Mammary epithelial cell (primary cell): ENCODE measurements around the gene CACNA1D.

Experiments used
- EZH2 ChIP-seq: IDR thresholded peaks from 2 replicates; pipeline ENCODE4 v1.6.1; 2012; ENCODE audit warnings: low read length, inconsistent platforms, borderline replicate concordance
- TF ChIP-seq, protein P1 (sequence below), 2 donors: IDR thresholded peaks in 1 of 2; conservative IDR thresholded peaks in 1 of 2; 2 replicates each; pipeline ENCODE4 v1.5.1; 2011 to 2012; ENCODE audit warnings: inconsistent platforms in 2 of 2, low read length in 2 of 2, mild to moderate bottlenecking in 2 of 2, control low read depth in 1 of 2, low read depth in 1 of 2; ENCODE audit not compliant: insufficient read depth in 1 of 2; ENCODE audit errors: extremely low read depth in 1 of 2

DNA sequence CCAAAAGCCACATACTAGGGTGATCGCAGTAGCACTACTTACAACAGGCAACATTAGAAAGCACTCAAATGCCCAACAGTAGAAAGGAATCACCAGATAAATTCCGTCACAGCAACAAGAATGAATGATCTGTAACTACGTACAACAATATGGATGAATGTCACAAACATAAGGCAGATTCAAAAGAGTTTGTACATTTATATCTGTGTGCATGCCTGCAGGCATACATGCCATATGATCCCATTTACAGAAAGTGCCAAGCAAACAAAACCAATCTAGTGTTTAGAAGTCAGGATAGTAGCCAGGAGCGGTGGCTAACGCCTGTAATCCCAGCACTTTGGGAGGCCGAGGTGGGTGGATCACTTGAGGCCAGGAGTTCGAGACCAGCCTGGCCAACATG lies 355.5 kb downstream of the CACNA1D start:
- TF ChIP-seq, protein P1, sequence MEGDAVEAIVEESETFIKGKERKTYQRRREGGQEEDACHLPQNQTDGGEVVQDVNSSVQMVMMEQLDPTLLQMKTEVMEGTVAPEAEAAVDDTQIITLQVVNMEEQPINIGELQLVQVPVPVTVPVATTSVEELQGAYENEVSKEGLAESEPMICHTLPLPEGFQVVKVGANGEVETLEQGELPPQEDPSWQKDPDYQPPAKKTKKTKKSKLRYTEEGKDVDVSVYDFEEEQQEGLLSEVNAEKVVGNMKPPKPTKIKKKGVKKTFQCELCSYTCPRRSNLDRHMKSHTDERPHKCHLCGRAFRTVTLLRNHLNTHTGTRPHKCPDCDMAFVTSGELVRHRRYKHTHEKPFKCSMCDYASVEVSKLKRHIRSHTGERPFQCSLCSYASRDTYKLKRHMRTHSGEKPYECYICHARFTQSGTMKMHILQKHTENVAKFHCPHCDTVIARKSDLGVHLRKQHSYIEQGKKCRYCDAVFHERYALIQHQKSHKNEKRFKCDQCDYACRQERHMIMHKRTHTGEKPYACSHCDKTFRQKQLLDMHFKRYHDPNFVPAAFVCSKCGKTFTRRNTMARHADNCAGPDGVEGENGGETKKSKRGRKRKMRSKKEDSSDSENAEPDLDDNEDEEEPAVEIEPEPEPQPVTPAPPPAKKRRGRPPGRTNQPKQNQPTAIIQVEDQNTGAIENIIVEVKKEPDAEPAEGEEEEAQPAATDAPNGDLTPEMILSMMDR (conservative IDR thresholded peaks at IDR 0.05 in 1 of 2, IDR thresholded peaks at IDR 0.05 in 1 of 2; ENCODE audit: extremely low read depth in 1 of 2, insufficient read depth in 1 of 2, low read depth in 1 of 2, low read length in 2 of 2) = no peak
- TF ChIP-seq EZH2 = no peak
